GM18526 (cell line): ENCODE results near the gene PPP1R9A.

Experiments
- POLR2A ChIP-seq: IDR thresholded peaks from 3 replicates; pipeline ENCODE4 v1.6.1; 2011; ENCODE audit not compliant: insufficient read length; ENCODE audit errors: extremely low read depth

The PPP1R9A gene

DNA sequence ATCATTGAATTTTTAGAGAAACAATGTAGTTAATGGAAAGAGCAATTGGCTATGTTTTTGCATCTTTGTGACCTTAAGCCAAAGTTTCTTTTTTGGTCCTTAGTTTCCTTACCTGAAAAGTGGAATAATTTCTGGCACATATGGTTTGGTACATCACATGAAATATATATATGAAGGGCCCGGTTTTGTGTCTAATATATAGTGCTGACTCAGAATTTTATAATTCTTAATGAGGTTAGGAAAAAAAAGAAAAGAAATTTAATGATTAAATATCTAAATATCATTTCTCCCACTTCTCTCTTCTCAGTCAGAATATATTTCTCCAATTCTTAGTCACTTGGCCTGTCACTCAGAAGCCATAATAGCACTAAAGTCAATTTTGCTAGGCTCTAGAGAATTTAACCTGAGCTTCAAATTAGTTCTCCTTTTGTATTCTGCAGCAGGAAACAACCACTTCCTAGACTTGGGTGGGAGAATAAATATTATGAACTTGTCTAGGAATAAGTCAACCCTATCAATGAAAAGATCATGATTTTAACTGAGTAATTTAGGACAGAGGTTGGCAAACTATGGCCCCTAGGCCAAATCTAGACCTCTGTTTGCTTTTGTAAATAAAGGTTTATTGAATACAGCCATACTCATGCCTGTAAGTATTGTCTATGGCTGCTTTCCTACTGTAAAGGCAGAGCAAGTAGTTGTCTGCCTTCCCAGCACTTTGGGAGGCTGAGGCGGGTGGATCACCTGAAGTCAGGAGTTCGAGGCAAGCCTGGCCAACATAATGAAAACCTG, 34.6 kb downstream of the PPP1R9A start:
- no peak for TF ChIP-seq POLR2A

DNA sequence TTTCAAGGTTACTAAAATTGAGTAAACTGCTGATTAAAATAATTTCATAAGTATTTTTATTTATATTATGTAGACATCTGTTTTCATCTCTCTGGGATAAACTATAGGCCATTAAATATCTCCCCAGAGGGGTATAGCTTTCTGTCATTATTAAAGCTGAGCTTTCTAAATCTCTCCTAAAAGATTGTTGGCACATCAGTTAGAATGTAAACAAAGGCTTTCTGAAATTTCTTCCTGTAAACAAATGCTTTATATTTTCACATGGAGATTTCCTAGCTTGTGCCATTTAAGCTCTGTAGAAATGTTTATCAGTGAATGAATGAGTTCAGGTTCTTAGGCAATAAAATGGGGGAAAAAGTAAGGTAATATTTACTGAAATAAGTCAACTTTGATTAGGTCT, 35.7 kb downstream of the PPP1R9A start:
- no peak for TF ChIP-seq POLR2A

DNA sequence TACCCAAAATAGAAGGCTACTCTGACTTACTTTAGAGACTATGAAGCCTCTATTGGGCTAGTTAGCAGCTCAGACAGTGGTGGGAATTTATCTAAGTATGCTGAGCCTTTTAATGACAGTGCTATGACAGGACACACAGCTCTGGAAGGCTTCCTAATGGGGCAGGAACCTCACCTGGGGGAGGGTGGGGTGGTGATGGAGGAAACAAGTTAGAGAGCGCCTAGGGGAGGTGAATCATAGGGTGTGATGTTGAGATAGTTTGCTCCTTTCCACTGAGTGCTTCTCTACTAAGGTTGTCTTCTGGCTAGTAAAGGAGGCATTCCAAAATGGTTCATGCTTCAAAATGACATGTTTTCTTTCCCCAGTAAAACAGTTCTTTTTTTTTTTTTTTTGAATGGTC, 42.1 kb downstream of the PPP1R9A start:
- no peak for TF ChIP-seq POLR2A

DNA sequence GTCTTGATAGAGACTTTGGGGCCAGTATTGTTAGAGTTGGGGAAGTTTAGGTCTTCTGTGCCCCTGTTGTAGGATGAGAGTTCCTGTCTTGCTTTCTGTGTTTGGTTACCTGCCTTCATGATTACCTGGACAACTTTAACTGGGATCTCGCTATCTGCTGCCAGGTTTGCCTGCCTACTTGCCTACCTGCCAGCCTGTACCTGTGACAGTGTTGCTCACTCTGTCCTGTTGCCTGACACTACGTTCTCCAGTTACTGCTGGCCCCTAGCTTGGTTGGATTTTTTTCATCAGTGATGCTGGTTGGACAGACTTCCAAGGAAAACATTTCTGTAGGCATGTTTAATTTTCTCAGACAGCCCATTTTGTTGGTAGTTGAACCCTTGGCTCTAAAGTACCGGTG, 48.4 kb downstream of the PPP1R9A start:
- TF ChIP-seq POLR2A: no peak

DNA sequence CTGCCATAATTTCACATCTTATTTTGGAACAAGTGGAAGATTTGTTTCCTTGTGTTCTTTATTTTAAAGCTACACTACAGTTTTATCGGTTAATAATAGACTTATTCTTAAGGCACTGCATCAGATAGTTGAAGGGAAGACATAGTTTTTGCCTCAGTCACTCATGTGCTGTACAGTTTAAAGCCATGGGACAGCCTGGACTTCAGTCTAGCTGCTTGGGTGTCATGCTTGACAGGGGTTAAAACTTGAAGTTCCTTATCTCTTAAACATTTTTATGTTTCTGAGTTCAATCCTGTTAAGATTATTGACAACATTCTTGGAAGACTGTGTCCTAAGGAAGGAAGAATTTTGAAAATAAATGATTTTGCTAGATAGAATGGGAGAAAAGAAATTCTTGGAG, 49.7 kb downstream of the PPP1R9A start:
- TF ChIP-seq POLR2A: no peak

DNA sequence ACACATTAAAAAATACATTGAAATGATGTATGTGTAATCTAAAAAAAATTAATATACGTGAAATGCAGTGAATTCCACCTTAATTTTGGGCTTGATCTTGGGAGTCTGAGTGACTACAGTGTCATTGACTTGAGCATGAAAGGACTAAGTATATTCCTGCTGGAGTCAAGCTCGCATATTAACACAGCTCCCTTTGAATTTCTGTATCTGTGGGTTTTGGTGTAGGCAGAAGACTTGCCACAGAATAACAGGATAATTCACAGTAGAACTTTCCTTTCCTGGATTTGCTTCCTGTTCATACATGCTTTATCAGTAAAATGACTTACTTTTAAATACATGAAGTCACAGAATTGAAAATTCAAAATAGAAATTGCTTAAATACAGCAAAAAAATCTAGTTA, 55.3 kb downstream of the PPP1R9A start:
- TF ChIP-seq POLR2A: no peak

DNA sequence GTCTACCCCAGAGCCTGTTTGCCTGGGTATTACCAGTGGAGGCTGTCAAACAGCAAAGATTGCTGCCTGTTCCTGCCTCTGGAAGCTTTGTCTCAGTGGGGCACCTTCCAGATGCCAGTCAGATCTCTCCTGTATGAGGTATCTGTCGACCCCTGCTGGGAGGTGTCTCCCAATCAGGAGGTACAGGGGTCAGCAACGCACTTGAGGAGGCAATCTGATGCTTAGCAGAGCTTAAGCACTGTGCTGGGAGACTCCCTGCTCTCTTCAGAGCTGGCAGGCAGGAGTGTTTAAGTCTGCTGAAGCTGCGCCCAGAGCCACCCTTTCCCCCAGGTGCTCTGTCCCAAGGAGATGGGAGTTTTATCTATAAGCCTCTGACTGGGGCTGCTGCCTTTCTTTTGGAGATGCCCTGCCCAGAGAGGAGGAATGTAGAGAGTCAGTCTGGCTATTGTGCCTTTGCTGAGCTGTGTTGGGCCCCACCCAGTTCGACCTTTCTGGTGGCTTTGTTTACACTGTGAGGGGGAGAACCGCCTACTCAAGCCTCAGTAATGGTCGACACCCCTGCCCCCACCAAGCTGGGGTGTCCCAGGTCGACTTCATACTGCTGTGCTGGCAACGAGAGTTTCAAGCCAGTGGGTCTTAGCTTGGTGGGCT, 62.2 kb downstream of the PPP1R9A start:
- TF ChIP-seq POLR2A: no peak

DNA sequence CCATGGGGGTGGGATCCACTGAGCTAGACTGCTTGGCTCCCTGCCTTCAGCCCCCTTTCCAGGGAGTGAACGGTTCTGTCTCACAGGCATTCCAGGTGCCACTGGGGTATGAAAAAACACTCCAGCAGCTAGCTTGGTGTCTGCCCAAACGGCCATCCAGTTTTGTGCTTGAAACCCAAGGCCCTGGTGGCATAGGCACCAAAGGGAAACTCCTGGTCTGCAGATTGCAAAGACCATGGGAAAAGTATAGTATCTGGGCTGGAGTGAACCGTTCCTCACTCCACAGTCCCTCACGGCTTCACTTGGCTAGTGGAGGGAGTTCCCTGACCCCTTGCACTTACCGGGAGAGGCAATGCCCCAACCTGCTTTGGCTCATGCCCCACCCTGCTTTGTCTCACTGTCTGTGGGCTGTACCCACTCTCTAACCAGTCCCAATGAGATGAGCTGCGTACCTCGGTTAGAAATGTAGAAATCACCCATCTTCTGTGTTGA, 62.7 kb downstream of the PPP1R9A start:
- no peak for TF ChIP-seq POLR2A

DNA sequence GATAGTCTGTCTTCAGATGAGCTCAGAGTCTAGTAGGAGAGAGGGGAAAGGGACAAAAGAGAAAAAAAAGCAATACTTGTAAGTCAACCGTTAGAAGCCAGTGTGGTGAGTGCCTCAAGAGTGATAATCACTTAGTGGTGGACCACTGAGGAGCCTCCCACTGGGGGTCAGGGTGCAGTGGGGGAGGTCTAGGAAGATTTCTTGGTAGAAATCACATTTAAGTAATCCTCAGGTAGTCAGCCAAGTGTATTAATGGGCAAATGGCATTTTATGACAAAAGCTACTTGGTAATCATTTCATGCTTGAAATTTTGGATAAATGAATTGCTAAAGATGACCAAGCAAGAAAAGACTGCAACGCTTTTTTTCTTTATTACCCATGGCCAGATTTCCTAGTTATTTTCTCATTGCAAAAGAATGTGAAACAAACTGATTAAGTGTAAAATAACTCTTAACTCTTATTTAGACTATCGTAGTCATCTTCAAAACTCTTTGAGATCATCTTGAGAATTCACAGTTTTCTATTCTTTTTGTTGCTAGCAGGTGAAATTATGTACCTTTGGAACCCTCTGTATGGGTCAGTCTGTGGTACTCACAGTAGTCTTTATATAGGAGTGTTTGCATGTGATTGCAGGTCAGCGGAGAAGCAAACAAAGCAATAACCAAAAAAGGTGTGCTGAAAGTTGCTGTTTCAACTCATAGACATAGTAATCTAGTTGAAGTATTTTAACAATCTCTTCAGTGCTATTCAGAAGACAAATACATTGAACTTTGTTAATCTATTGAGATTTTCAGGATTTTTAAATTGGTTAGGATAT, 63.9 kb downstream of the PPP1R9A start:
- TF ChIP-seq POLR2A: no peak

DNA sequence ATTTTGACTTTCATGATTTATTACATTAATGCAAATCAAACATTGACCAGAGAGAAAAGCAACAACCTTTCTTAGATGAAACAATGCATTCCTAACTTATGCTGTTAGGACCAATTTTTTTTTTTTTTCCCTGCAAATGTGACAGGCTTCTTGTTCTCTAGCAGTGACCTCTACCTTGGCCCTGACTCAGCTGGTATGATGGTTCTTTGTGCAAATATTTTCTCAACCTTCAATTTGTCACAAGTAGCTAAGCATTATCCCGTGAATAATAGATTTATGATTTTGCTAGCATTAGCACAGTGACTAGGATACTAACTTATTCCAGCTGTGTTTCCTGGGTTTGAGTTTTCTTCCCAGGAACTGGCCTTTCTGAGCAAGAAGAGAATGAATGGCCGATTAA, 64.9 kb downstream of the PPP1R9A start:
- TF ChIP-seq POLR2A: no peak

DNA sequence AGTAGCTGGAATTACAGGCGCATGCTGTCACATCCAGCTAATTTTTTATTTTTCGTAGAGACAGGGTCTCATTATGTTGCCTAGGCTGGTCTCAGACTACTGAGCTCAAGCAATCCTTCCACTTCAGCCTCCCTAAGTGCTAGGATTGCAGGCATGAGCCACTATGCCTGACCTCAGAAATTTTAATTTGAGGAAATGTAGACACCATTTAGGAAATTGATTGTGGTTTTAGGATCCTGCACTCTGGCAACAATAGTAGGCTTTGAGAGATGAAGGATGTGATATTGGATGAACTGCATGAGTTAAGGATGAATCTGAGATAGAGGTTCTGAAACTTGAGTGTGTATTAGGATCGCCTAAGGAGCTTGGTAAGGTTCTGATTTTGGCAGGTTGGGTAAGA, 66.5 kb downstream of the PPP1R9A start:
- no peak for TF ChIP-seq POLR2A

DNA sequence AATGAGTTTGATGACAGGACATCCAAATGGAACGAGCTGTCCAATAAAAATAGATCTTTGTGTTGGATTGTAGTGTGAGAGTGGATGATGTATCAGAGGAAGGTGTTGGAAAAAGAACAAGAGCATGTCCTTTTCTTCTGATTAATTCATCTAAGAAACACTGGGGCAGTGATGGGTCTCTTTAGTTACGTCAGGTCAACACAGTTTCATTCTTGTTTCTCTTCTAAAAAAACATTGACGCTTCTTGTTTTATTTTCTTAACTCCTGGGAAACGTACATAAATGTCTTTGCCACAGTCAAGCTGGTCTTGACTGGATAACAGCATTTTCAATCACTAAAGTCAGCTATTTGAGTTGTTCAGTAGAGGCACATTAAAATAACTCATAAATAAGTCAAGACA, 67.0 kb downstream of the PPP1R9A start:
- no peak for TF ChIP-seq POLR2A

DNA sequence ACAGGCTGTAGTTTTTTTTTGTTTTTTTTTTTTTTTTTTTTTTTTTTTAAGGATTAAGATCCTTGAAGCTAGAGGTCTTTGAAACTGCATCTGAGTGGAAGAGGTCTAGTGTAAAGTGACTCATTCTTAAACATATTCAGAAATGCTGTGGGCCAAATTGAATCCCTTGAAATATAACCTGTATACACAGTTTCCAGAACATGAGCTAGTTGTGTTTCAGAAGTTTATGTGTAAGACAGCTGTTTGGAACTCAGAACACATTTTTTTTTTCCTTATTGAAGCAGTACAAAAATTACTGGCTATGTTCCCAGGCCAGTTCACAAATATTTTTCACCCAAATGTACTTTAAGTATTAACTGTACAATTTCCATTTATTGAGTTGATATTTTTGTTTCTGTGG, 67.9 kb downstream of the PPP1R9A start:
- TF ChIP-seq POLR2A: no peak

GRCh38 chr7:94980418-94981142, 73.2 kb downstream of the PPP1R9A start:
- no peak for TF ChIP-seq POLR2A

DNA sequence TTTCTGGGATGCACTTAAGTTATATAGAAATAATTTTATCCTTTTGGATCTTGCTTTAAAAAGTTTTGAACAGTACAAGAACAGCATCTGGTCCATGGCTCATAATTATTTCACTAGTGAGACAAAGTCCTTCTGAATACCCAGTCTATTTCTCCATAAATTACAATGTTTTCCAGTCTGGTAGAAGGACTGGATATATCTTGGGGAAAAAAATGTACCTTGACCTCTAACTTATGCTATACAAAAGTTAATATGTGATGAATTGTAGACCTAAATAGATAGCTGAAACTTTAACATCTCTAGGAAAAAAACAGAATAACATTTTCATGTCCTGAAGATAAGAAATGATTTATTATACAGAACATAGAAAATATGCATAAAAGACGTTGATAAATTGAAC, 88.5 kb downstream of the PPP1R9A start:
- TF ChIP-seq POLR2A: no peak
